Liver (tissue), 9 donors: ENCODE results near the gene KRT86. TPM values are rescaled to one million over a fixed set of nuclear protein-coding genes. Genes with fewer than 3 reads are reported as not detected.

Experiments
- DNase-seq: peaks from one replicate; pipeline ENCODE4 v3.0.0-alpha.2; 2017; ENCODE audit warnings: low spot score
- H3K27ac ChIP-seq, 2 donors: one replicate each; pipeline ENCODE4 v1.7.0; 2013; ENCODE audit warnings: inconsistent platforms in 2 of 2, low read length in 2 of 2, control low read depth in 1 of 2, low read depth in 1 of 2, mild to moderate bottlenecking in 1 of 2
- H3K27me3 ChIP-seq, 4 donors: one replicate each; pipeline versions ENCODE4 v1.6.1 to v1.7.0; 2013; ENCODE audit warnings: low read length in 3 of 4, inconsistent platforms in 1 of 4, mild to moderate bottlenecking in 1 of 4, moderate library complexity in 1 of 4; ENCODE audit not compliant: control insufficient read depth in 4 of 4, insufficient read depth in 4 of 4
- H3K36me3 ChIP-seq, 4 donors: one replicate each; pipeline versions ENCODE4 v1.6.1 to v1.7.0; 2013; ENCODE audit warnings: low read length in 3 of 4, mild to moderate bottlenecking in 3 of 4, low read depth in 1 of 4, moderate library complexity in 1 of 4; ENCODE audit not compliant: control insufficient read depth in 4 of 4, insufficient read depth in 3 of 4
- H3K4me1 ChIP-seq, 4 donors: one replicate each; pipeline versions ENCODE4 v1.6.1 to v1.7.0; 2013; ENCODE audit warnings: low read length in 3 of 4, mild to moderate bottlenecking in 3 of 4, moderate library complexity in 1 of 4; ENCODE audit not compliant: control insufficient read depth in 4 of 4, insufficient read depth in 4 of 4
- H3K4me3 ChIP-seq, 3 donors: one replicate each; pipeline versions ENCODE4 v1.6.1 to v1.7.0; 2013; ENCODE audit warnings: low read length in 3 of 3, control low read depth in 1 of 3, low read depth in 1 of 3, mild to moderate bottlenecking in 1 of 3
- H3K9ac ChIP-seq, 2 donors: one replicate each; pipeline ENCODE4 v1.7.0; 2013; ENCODE audit warnings: low read length in 2 of 2, mild to moderate bottlenecking in 2 of 2, moderate library complexity in 2 of 2, control low read depth in 1 of 2, low read depth in 1 of 2
- H3K9me3 ChIP-seq, 4 donors: one replicate each; pipeline versions ENCODE4 v1.6.1 to v1.7.0; 2013; ENCODE audit warnings: low read length in 3 of 4; ENCODE audit not compliant: control insufficient read depth in 4 of 4
- ATF3 ChIP-seq: IDR thresholded peaks from 2 replicates; pipeline ENCODE4 v1.6.1; 2016; ENCODE audit warnings: antibody characterized with exemption
- CTCF ChIP-seq: fragments of 150-350 bp; IDR thresholded peaks from 2 replicates; pipeline ENCODE4 v1.5.1; 2017; ENCODE audit warnings: improper control_type of control experiment, low read depth, low read length; ENCODE audit not compliant: missing input control
- EGR1 ChIP-seq, 2 donors: IDR thresholded peaks; 2 replicates each; pipeline ENCODE4 v1.6.1; 2016 to 2018; ENCODE audit warnings: antibody characterized with exemption in 2 of 2, low read depth in 2 of 2
- FOXA1 ChIP-seq: IDR thresholded peaks from 2 replicates; pipeline ENCODE4 v1.6.1; 2016; ENCODE audit warnings: antibody characterized with exemption
- GABPA ChIP-seq, 2 donors: IDR thresholded peaks in 1 of 2; conservative IDR thresholded peaks in 1 of 2; 2 replicates each; pipeline ENCODE4 v1.6.1; 2016; ENCODE audit warnings: antibody characterized with exemption in 2 of 2, mild to moderate bottlenecking in 1 of 2, moderate library complexity in 1 of 2
- HNF4A ChIP-seq, 2 donors: conservative IDR thresholded peaks; 2 replicates each; pipeline ENCODE4 v1.6.1; 2016; ENCODE audit warnings: antibody characterized with exemption in 2 of 2, mild to moderate bottlenecking in 2 of 2
- HNF4G ChIP-seq: IDR thresholded peaks from 2 replicates; pipeline ENCODE4 v1.6.1; 2016; ENCODE audit warnings: antibody characterized with exemption
- JUND ChIP-seq, 2 donors: IDR thresholded peaks; 2 replicates each; pipeline ENCODE4 v1.6.1; 2016; ENCODE audit warnings: antibody characterized with exemption in 2 of 2
- MAX ChIP-seq: IDR thresholded peaks from 2 replicates; pipeline ENCODE4 v1.6.1; 2016; ENCODE audit warnings: antibody characterized with exemption
- NR2F2 ChIP-seq: IDR thresholded peaks from 2 replicates; pipeline ENCODE4 v1.6.1; 2016; ENCODE audit warnings: antibody characterized with exemption
- RAD21 ChIP-seq, 2 donors: IDR thresholded peaks; 2 replicates each; pipeline ENCODE4 v1.6.1; 2016; ENCODE audit warnings: antibody characterized with exemption in 2 of 2, mild to moderate bottlenecking in 2 of 2
- RXRA ChIP-seq, 2 donors: IDR thresholded peaks; 2 replicates each; pipeline ENCODE4 v1.6.1; 2017 to 2018; ENCODE audit warnings: antibody characterized with exemption in 2 of 2, mild to moderate bottlenecking in 1 of 2
- SP1 ChIP-seq: IDR thresholded peaks from 2 replicates; pipeline ENCODE4 v1.6.1; 2018; ENCODE audit warnings: antibody characterized with exemption, mild to moderate bottlenecking
- TAF1 ChIP-seq: conservative IDR thresholded peaks from 2 replicates; pipeline ENCODE4 v1.6.1; 2016; ENCODE audit warnings: antibody characterized with exemption, mild to moderate bottlenecking
- YY1 ChIP-seq: IDR thresholded peaks from 2 replicates; pipeline ENCODE4 v1.6.1; 2016; ENCODE audit warnings: antibody characterized with exemption, mild to moderate bottlenecking
- WGBS: extraction: QIAGEN DNeasy Blood & Tissue Kit; methylation state at CpG from one replicate; pipeline ENCODE4 v1.1.7; 2013; 5-methylcytosine and 5-hydroxymethylcytosine counted together
- polyA plus RNA-seq, 2 donors: library from polyadenylated mRNA; stranded (reverse) in 1 of 2; unstranded in 1 of 2; fragments of 200-250 nt in 1 of 2; fragments of >200 nt in 1 of 2; fragmentation: Nextera tagmentation in 1 of 2; extraction: Ambion mirVana in 1 of 2; gene quantifications; one replicate each; pipeline versions ENCODE4 v1.2.1 to v1.2.3, GENCODE V29; 2013 to 2015
- total RNA-seq, 2 donors: library from RNA; depleted of rRNA; stranded (reverse); fragments of >200 nt; gene quantifications; one replicate each; pipeline ENCODE4 v1.2.3, GENCODE V29; 2014
- TF ChIP-seq, protein P1 (sequence below): IDR thresholded peaks from 2 replicates; pipeline ENCODE4 v1.6.1; 2016; ENCODE audit warnings: antibody characterized with exemption, mild to moderate bottlenecking
- TF ChIP-seq, protein P2 (sequence below): IDR thresholded peaks from 2 replicates; pipeline ENCODE4 v1.6.1; 2016; ENCODE audit warnings: antibody characterized with exemption
- donor health status: healthy.
- donor health status: healthy.
- donor health status: healthy.
- donor health status: healthy.
- donor health status: healthy.

KRT86 gene
- total and polyA plus RNA-seq, 4 donors: 0.08 TPM; not detected in 3

GRCh38 chr12:52298677-52299190 is 24.3 kb downstream of the KRT86 start:
- Histone ChIP-seq H3K4me1 (no peaks in the 10 kb centered on the region), H3K4me3 (no peak overlapping the region), H3K27me3 (peaks cover 0 to 5% (median 2%) of the 10 kb centered on the region in 4 donors), H3K9ac (no peak overlapping the region), H3K36me3 (no peaks in the 10 kb centered on the region), H3K9me3 (no peaks in the 10 kb centered on the region), H3K27ac (no peak overlapping the region)
- WGBS: 48% methylated on average over 4 of the region's 4 CpGs
- DNase-seq: no peak
- TF ChIP-seq, protein P1, sequence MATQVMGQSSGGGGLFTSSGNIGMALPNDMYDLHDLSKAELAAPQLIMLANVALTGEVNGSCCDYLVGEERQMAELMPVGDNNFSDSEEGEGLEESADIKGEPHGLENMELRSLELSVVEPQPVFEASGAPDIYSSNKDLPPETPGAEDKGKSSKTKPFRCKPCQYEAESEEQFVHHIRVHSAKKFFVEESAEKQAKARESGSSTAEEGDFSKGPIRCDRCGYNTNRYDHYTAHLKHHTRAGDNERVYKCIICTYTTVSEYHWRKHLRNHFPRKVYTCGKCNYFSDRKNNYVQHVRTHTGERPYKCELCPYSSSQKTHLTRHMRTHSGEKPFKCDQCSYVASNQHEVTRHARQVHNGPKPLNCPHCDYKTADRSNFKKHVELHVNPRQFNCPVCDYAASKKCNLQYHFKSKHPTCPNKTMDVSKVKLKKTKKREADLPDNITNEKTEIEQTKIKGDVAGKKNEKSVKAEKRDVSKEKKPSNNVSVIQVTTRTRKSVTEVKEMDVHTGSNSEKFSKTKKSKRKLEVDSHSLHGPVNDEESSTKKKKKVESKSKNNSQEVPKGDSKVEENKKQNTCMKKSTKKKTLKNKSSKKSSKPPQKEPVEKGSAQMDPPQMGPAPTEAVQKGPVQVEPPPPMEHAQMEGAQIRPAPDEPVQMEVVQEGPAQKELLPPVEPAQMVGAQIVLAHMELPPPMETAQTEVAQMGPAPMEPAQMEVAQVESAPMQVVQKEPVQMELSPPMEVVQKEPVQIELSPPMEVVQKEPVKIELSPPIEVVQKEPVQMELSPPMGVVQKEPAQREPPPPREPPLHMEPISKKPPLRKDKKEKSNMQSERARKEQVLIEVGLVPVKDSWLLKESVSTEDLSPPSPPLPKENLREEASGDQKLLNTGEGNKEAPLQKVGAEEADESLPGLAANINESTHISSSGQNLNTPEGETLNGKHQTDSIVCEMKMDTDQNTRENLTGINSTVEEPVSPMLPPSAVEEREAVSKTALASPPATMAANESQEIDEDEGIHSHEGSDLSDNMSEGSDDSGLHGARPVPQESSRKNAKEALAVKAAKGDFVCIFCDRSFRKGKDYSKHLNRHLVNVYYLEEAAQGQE: no peak
- TF ChIP-seq HNF4G (no peak), YY1 (no peak), FOXA1 (no peak), MAX (no peak), SP1 (no peak), JUND (IDR thresholded peaks at IDR 0.05) (no peak), TAF1 (no peak), GABPA (IDR thresholded peaks at IDR 0.05 in 1 of 2, conservative IDR thresholded peaks at IDR 0.05 in 1 of 2) (no peak), ATF3 (no peak), NR2F2 (no peak), HNF4A (conservative IDR thresholded peaks at IDR 0.05) (no peak), EGR1 (IDR thresholded peaks at IDR 0.05; ENCODE audit: low read depth in 2 of 2) (no peak), RAD21 (IDR thresholded peaks at IDR 0.05) (no peak), RXRA (IDR thresholded peaks at IDR 0.05) (no peak)
- TF ChIP-seq, protein P2, sequence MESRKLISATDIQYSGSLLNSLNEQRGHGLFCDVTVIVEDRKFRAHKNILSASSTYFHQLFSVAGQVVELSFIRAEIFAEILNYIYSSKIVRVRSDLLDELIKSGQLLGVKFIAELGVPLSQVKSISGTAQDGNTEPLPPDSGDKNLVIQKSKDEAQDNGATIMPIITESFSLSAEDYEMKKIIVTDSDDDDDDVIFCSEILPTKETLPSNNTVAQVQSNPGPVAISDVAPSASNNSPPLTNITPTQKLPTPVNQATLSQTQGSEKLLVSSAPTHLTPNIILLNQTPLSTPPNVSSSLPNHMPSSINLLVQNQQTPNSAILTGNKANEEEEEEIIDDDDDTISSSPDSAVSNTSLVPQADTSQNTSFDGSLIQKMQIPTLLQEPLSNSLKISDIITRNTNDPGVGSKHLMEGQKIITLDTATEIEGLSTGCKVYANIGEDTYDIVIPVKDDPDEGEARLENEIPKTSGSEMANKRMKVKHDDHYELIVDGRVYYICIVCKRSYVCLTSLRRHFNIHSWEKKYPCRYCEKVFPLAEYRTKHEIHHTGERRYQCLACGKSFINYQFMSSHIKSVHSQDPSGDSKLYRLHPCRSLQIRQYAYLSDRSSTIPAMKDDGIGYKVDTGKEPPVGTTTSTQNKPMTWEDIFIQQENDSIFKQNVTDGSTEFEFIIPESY: no peak

- Histone ChIP-seq H3K4me3 (no peak overlapping the region), H3K27me3 (peaks cover 0 to 3% (median 1%) of the 10 kb centered on the region in 4 donors), H3K36me3 (no peaks in the 10 kb centered on the region), H3K27ac (no peak overlapping the region), H3K9me3 (no peaks in the 10 kb centered on the region), H3K4me1 (no peaks in the 10 kb centered on the region), H3K9ac (no peak overlapping the region)
- DNase-seq: no peak
- WGBS: 65% methylated on average over 14 of the region's 14 CpGs
- TF ChIP-seq YY1: no peak
- no peak for TF ChIP-seq CTCF
- TF ChIP-seq EGR1 (IDR thresholded peaks at IDR 0.05; ENCODE audit: low read depth in 2 of 2): no peak
- TF ChIP-seq, protein P2: no peak
- TF ChIP-seq HNF4A (conservative IDR thresholded peaks at IDR 0.05): no peak
- no peak for TF ChIP-seq RXRA (IDR thresholded peaks at IDR 0.05)
- no peak for TF ChIP-seq ATF3
- no peak for TF ChIP-seq MAX
- no peak for TF ChIP-seq JUND (IDR thresholded peaks at IDR 0.05)
Measured at GRCh38 chr12:52300796-52301691, 26.6 kb downstream of the KRT86 start.
